Measurements from ENCODE around the gene SPAG17. TPM values are rescaled to one million over a fixed set of nuclear protein-coding genes. Genes with fewer than 3 reads are reported as not detected.

Gene SPAG17
- total and polyA plus RNA-seq, 2 experiments from 2014 or later = 1.0 to 1.1 TPM

GRCh38 chr1:118160806-118161205 is 24.2 kb downstream of the SPAG17 start (continued):
- TF ChIP-seq ZNF114 (CRISPR knock-in tag; IDR thresholded peaks at IDR 0.05) (no peak), JUNB (IDR thresholded peaks at IDR 0.05; ENCODE audit: unreplicated experiment) (no peak), EZH2phosphoT487 (IDR thresholded peaks at IDR 0.05; ENCODE audit: unreplicated experiment) (no peak), POLR2AphosphoS5 (IDR thresholded peaks at IDR 0.05; ENCODE audit: low read depth) (no peak), REST (IDR thresholded peaks at IDR 0.05; ENCODE audit: unreplicated experiment) (no peak)

- no peak for TF ChIP-seq EZH2phosphoT487 (IDR thresholded peaks at IDR 0.05; ENCODE audit: unreplicated experiment)
- no peak for TF ChIP-seq REST (IDR thresholded peaks at IDR 0.05; ENCODE audit: unreplicated experiment)
- TF ChIP-seq POLR2AphosphoS5 (IDR thresholded peaks at IDR 0.05; ENCODE audit: low read depth) = no peak
- H3K27ac Mint-ChIP-seq = no peak overlapping the region
- Histone ChIP-seq H3K79me2 (replicated peaks; ENCODE audit: insufficient read depth) (no peaks in the 10 kb centered on the region), H3K4me2 (no peak overlapping the region), H3K27me3 (ENCODE audit: insufficient read depth) (no peaks in the 10 kb centered on the region), H3K9me2 (ENCODE audit: insufficient read depth) (no peaks in the 10 kb centered on the region), H4K20me1 (replicated peaks; ENCODE audit: insufficient read depth) (no peaks in the 10 kb centered on the region), H3K36me3 (ENCODE audit: insufficient read depth) (no peaks in the 10 kb centered on the region), H3K27ac (ENCODE audit: low read depth) (no peak overlapping the region), H3K4me3 (no peak overlapping the region), H3K4me1 (ENCODE audit: insufficient read depth) (no peaks in the 10 kb centered on the region), H3F3A (replicated peaks; ENCODE audit: low read depth) (no peaks in the 10 kb centered on the region), H2AFZ (peak overlapping the region; percentile 29; the same call in 1 of the 2 replicates)
- no peaks in the 10 kb centered on the region for H3K4me1 Mint-ChIP-seq
- H3K27me3 Mint-ChIP-seq (ENCODE audit: insufficient read depth, low read depth, poor library complexity) = peaks cover 3% of the 10 kb centered on the region
- ATAC-seq (no peak), DNase-seq (ENCODE audit: low spot score) (no peak)
- no peak overlapping the region for H3K4me3 Mint-ChIP-seq
- no peaks in the 10 kb centered on the region for H3K36me3 Mint-ChIP-seq (ENCODE audit: low read depth)
- no peaks in the 10 kb centered on the region for H3K9me3 Mint-ChIP-seq
Measured at GRCh38 chr1:118159569-118159968, 25.5 kb downstream of the SPAG17 start.

GRCh38 chr1:118158924-118159323 is 26.1 kb downstream of the SPAG17 start:
- ATAC-seq (no peak), DNase-seq (ENCODE audit: low spot score) (no peak)
- Mint-ChIP-seq H3K27me3 (ENCODE audit: insufficient read depth, low read depth, poor library complexity) (peaks cover 3% of the 10 kb centered on the region), H3K4me3 (no peak overlapping the region), H3K4me1 (no peaks in the 10 kb centered on the region), H3K36me3 (ENCODE audit: low read depth) (no peaks in the 10 kb centered on the region), H3K9me3 (no peaks in the 10 kb centered on the region), H3K27ac (no peak overlapping the region)
- H3K4me1 ChIP-seq (ENCODE audit: insufficient read depth) = no peaks in the 10 kb centered on the region
- H3F3A ChIP-seq (replicated peaks; ENCODE audit: low read depth) = no peaks in the 10 kb centered on the region
- no peaks in the 10 kb centered on the region for H3K79me2 ChIP-seq (replicated peaks; ENCODE audit: insufficient read depth)
- no peak overlapping the region for H3K27ac ChIP-seq (ENCODE audit: low read depth)
- no peak overlapping the region for H2AFZ ChIP-seq
- no peak overlapping the region for H3K4me2 ChIP-seq
- no peaks in the 10 kb centered on the region for H3K9me2 ChIP-seq (ENCODE audit: insufficient read depth)
- no peaks in the 10 kb centered on the region for H3K36me3 ChIP-seq (ENCODE audit: insufficient read depth)
- H4K20me1 ChIP-seq (replicated peaks; ENCODE audit: insufficient read depth) = no peaks in the 10 kb centered on the region
- no peak overlapping the region for H3K4me3 ChIP-seq
- no peaks in the 10 kb centered on the region for H3K27me3 ChIP-seq (ENCODE audit: insufficient read depth)
- no peak for TF ChIP-seq ETS1 (IDR thresholded peaks at IDR 0.05)
